ENCODE results near the gene CEACAM1.
"Not testable (repeated sequence)": the region's sequence is repeated elsewhere in the genome, so short reads cannot be mapped to it uniquely, and the experiment has no call there.

The CEACAM1 gene

DNA sequence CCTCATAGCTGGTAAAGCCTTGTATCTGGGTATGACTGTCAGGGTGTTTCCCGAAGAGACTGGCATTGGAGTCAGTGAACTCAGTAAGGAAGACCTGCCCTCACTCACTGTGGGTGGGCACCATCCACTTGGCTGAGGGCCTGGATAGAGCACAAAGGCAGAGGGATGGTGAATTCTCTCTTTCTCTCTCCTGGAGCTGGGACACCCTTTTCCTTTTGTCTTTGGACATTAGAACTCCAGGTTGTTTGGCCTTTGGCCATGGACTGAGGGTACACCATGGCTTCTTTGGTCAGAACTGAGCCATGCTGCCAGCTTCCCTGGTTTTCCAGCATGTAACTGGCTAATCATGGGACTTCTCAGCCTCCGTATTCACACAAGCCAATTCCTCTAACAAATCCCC is 4.6 kb upstream of the CEACAM1 start:
- no peak for TF ChIP-seq CTCF (IDR thresholded peaks at IDR 0.05; ENCODE audit: low read depth, low read length)
- Histone ChIP-seq H3K4me3 (ENCODE audit: low read depth, low read length) (no peak overlapping the region), H3K9me3 (ENCODE audit: severe bottlenecking) (no peaks in the 10 kb centered on the region), H3K36me3 (no peaks in the 10 kb centered on the region), H3K27ac (no peak overlapping the region), H3K27me3 (ENCODE audit: insufficient read depth, low read depth, severe bottlenecking) (no peaks in the 10 kb centered on the region)
- DNase-seq: no peak

GRCh38 chr19:42531313-42531712 is 3.0 kb upstream of the CEACAM1 start:
- Histone ChIP-seq H3K36me3 (no peaks in the 10 kb centered on the region), H3K27ac (no peak overlapping the region), H3K27me3 (ENCODE audit: insufficient read depth, low read depth, severe bottlenecking) (no peaks in the 10 kb centered on the region), H3K9me3 (ENCODE audit: severe bottlenecking) (no peaks in the 10 kb centered on the region), H3K4me3 (ENCODE audit: low read depth, low read length) (no peak overlapping the region)
- no peak for TF ChIP-seq CTCF (IDR thresholded peaks at IDR 0.05; ENCODE audit: low read depth, low read length)
- no peak for DNase-seq

DNA sequence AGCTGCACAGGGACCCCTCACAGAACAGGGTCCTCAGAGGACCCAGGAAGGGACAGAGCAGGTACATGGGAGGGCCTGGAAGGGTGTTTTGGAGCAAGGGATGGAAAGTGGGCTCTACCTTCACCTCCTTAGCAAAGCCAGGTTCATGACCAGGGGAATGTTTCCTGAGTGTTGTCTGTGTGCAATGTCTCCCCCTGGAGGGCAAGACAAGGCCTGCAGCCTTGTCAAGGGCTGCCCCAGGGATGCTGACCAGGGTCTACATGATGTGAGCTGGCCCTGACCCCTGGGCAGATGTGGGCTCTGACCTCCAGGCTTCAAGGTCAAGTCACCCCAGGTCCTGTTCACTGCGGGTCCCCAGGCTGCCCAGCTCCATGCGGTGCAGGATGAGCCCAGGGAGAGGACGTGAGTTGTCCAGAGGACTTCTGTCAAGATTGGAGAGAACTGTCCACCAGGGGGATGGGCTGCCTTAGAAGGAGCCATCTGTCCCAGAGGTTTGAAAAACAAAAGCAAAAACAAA is 1.0 kb upstream of the CEACAM1 start:
- Histone ChIP-seq H3K27ac (no peak overlapping the region), H3K36me3 (no peaks in the 10 kb centered on the region), H3K4me3 (ENCODE audit: low read depth, low read length) (no peak overlapping the region), H3K27me3 (ENCODE audit: insufficient read depth, low read depth, severe bottlenecking) (no peaks in the 10 kb centered on the region), H3K9me3 (ENCODE audit: severe bottlenecking) (no peaks in the 10 kb centered on the region)
- TF ChIP-seq CTCF (IDR thresholded peaks at IDR 0.05; ENCODE audit: low read depth, low read length): peak; percentile 92
- DNase-seq: peak; percentile 62

DNA sequence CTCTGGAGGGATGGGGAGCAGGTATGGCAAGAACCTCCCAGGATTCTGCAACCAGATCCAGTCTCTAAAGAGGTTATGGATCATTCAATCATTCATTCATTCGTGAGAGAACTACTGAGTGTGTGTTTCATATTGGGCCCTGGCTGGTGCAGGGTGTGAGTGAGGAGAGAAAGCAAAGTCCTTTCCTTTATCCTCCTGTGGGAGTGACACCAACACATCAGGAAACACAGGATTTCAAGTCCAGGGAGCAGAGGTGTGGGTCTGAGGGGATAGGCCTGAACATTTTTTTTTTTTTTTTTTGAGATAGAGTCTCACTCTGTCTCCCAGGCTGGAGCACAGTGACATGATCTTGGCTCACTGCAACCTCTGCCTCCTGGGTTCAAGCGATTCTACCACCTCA is 3.3 kb downstream of the CEACAM1 start:
- Histone ChIP-seq H3K36me3 (no peaks in the 10 kb centered on the region), H3K4me3 (ENCODE audit: low read depth, low read length) (no peak overlapping the region)

DNA sequence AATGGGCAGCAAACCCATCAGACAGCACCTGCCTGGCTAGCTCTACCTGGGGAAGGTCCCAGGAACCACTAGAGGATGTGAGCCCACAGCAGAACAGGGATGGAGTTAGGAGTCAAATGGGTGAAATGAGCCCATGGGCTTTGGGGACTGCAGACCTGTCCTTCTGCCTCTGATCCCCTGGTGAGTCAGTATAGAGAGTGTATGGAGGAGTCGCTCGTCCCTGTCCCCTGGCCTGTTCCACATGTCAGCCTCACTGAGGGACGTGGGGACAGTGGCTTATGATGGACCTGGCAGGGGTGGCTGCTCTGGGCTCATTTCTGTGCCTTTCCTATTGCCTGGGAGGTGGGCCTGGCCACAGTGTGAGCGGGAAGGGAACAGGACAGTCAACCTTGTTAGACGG is 4.0 kb downstream of the CEACAM1 start:
- DNase-seq: no peak
- Histone ChIP-seq H3K4me3 (ENCODE audit: low read depth, low read length) (no peak overlapping the region), H3K27me3 (ENCODE audit: insufficient read depth, low read depth, severe bottlenecking) (no peaks in the 10 kb centered on the region), H3K27ac (no peak overlapping the region), H3K36me3 (no peaks in the 10 kb centered on the region), H3K9me3 (ENCODE audit: severe bottlenecking) (no peaks in the 10 kb centered on the region)
- TF ChIP-seq CTCF (IDR thresholded peaks at IDR 0.05; ENCODE audit: low read depth, low read length): no peak

More for the DNA sequence above, 3.3 kb downstream of the CEACAM1 start:
- DNase-seq: no peak
- Histone ChIP-seq H3K27me3 (ENCODE audit: insufficient read depth, low read depth, severe bottlenecking) (no peaks in the 10 kb centered on the region), H3K9me3 (ENCODE audit: severe bottlenecking) (no peaks in the 10 kb centered on the region), H3K27ac (no peak overlapping the region)
- TF ChIP-seq CTCF (IDR thresholded peaks at IDR 0.05; ENCODE audit: low read depth, low read length): no peak

GRCh38 chr19:42522262-42522661 is 6.0 kb downstream of the CEACAM1 start:
- H3K27ac ChIP-seq; H3K4me3 ChIP-seq (ENCODE audit: low read depth, low read length); H3K27me3 ChIP-seq (ENCODE audit: insufficient read depth, low read depth, severe bottlenecking); DNase-seq; H3K9me3 ChIP-seq (ENCODE audit: severe bottlenecking); H3K36me3 ChIP-seq: not testable (repeated sequence)

Measured in WERI-Rb-1 (cell line).